Fibroblast of skin of right quadriceps (primary cell): Measurements from ENCODE around the gene SLC38A6.

Experiments used
- DNase-seq: peaks from one replicate; pipeline ENCODE4 v3.0.0-alpha.2; 2013

Gene SLC38A6

GRCh38 chr14:60981633-60982455 lies 799 bp downstream of the SLC38A6 start:
- peak; percentile 89 for DNase-seq

- DNase-seq, result no peak
These were observed 3.2 kb downstream of the SLC38A6 start for GRCh38 chr14:60984196-60984595.

- no peak for DNase-seq
These were observed 5.5 kb downstream of the SLC38A6 start for GRCh38 chr14:60986500-60986899.

- peak; percentile 37 for DNase-seq
These were observed 8.6 kb downstream of the SLC38A6 start for GRCh38 chr14:60989599-60989998.

- no peak for DNase-seq
These were observed 17.6 kb downstream of the SLC38A6 start for GRCh38 chr14:60998617-60999016.

- DNase-seq, result no peak
These were observed 18.5 kb downstream of the SLC38A6 start for GRCh38 chr14:60999536-60999935.

- peak; percentile 35 for DNase-seq
These were observed 22.5 kb downstream of the SLC38A6 start for GRCh38 chr14:61003571-61003970.

GRCh38 chr14:61019537-61019936 lies 38.5 kb downstream of the SLC38A6 start:
- no peak for DNase-seq

- peak; percentile 82 for DNase-seq
These were observed 44.5 kb downstream of the SLC38A6 start for GRCh38 chr14:61025251-61026223.

GRCh38 chr14:61026526-61026925 lies 45.5 kb downstream of the SLC38A6 start:
- DNase-seq, result no peak

- no peak for DNase-seq
These were observed 50.0 kb downstream of the SLC38A6 start for GRCh38 chr14:61031026-61031425.

GRCh38 chr14:61033054-61033453 lies 52.0 kb downstream of the SLC38A6 start:
- DNase-seq, result peak; percentile 74

GRCh38 chr14:61033855-61034254 lies 52.8 kb downstream of the SLC38A6 start:
- DNase-seq, result peak; percentile 43

- DNase-seq, result no peak
These were observed 53.5 kb downstream of the SLC38A6 start for GRCh38 chr14:61034416-61035120.

- peak; percentile 33 for DNase-seq
These were observed 56.2 kb downstream of the SLC38A6 start for GRCh38 chr14:61037215-61037614.

- no peak for DNase-seq
These were observed 60.7 kb downstream of the SLC38A6 start for GRCh38 chr14:61041704-61042103.

- DNase-seq, result no peak
These were observed 61.2 kb downstream of the SLC38A6 start for GRCh38 chr14:61042220-61042619.

- DNase-seq, result no peak
These were observed 62.5 kb downstream of the SLC38A6 start for GRCh38 chr14:61043506-61043905.

GRCh38 chr14:61047021-61047420 lies 66.0 kb downstream of the SLC38A6 start:
- no peak for DNase-seq

GRCh38 chr14:61048640-61049039 lies 67.6 kb downstream of the SLC38A6 start:
- DNase-seq, result peak; percentile 43

- DNase-seq, result no peak
These were observed 69.4 kb downstream of the SLC38A6 start for GRCh38 chr14:61050417-61050816.

- peak; percentile 23 for DNase-seq
These were observed 70.0 kb downstream of the SLC38A6 start for GRCh38 chr14:61051051-61051450.

GRCh38 chr14:61051621-61052020 lies 70.6 kb downstream of the SLC38A6 start:
- no peak for DNase-seq
